Measurements from ENCODE around the gene OR10H1. TPM values are rescaled to one million over a fixed set of nuclear protein-coding genes. Genes with fewer than 3 reads are reported as not detected.
"Not testable (repeated sequence)": the region's sequence is repeated elsewhere in the genome, so short reads cannot be mapped to it uniquely, and the experiment has no call there.

Gene OR10H1
- total RNA-seq, 6 experiments from 2014 or later, result not detected

DNA sequence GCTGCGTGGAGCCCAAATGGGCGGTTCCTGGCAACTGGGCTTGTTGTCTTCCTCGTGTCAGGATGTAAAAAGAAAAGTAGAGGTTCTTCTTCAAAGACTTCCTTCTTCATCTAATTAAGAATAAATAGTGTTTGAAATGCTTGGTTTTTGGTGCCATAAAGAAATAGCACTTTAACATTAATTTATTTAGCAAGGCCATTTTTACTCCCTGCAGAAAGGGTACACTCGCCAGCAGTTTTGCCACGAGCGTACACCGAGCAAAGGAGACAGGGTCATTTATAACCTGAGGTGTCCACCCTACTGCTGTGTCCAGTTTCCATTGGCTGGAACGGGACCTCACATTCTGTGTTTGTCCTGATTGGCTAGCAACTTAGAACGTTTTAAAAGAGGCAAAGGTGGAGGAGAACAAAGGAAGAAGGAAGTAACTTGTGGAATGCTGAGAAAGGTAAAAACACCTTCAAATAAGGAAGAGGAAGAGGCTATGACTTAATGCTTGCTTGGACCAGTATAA is 21.8 kb upstream of the OR10H1 start:
- peak in 1 of 3 donors; percentile 83 for DNase-seq
- TF ChIP-seq POLR2A (IDR thresholded peaks at IDR 0.05) (peak; percentile 82), CTCF (IDR thresholded peaks at IDR 0.05) (no peak)
- peaks cover 0 to 5% (median 0%) of the 10 kb centered on the region in 4 donors for H3K4me1 ChIP-seq
- H3K36me3 ChIP-seq, result no peaks in the 10 kb centered on the region
- H3K27me3 ChIP-seq, result no peaks in the 10 kb centered on the region
- peak; percentile 29 to 65 (median 46) for ATAC-seq
- WGBS (ENCODE audit: insufficient coverage, low coverage, low lambda C conversion rate, missing lambda C conversion rate), result 0% methylated on average over 9 of the region's 9 CpGs
- H3K9me3 ChIP-seq, result no peaks in the 10 kb centered on the region
- intact Hi-C loops (cut with DNase I), result no loop called here
- H3K27ac ChIP-seq, result peak overlapping the region; percentile 98 to 100 (median 100)
- H3K4me3 ChIP-seq, result peak overlapping the region; percentile 75 to 90 (median 88)

DNA sequence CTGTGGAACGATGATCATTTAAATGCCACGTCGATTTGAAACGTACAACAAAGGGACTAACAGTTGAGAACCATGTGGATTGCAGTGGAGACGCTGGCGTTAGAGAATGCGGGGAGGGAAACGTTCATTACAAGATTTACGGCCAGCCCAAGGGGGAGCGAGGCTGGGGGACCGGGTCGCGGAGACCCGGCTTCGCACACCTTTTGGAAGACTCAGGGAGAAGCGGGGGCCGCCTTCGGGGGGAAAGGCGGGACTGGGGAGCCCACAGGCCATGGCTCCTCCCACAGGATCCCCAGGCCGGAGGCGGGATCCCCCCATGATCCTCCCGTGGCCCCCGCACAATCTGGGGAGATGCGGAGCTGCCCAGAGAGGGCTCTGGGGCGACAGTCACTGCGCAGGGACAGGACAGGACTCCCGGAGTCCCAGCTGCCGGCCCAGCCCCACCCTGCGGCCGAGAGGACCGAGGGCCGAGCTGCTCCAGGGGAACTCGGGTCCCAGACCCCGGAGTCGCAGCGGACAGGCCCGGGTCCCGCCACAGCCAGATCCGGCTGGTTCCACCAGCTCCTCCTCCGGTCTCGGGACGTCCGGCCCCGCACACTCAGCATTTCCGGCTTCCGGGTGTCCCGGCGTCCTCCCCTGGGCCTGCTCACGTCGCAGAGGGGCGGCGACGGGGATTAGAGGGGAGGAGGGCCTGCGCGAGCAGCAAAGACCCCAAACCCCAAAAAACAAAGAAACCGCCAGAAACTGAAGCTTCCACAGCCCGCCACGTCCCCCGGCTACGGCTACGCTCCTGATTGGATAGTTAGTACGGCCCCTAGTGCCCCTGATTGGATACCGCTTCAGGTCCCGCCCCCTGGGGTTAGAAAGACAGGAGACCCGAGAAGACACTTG is 21.1 kb upstream of the OR10H1 start:
- peak overlapping the region; percentile 98 to 100 (median 100) for H3K27ac ChIP-seq
- H3K27me3 ChIP-seq, result no peaks in the 10 kb centered on the region
- TF ChIP-seq CTCF (IDR thresholded peaks at IDR 0.05) (no peak), POLR2A (IDR thresholded peaks at IDR 0.05) (peak; percentile 85)
- WGBS (ENCODE audit: insufficient coverage, low coverage, low lambda C conversion rate, missing lambda C conversion rate), result under 1% methylated on average over 33 of the region's 65 CpGs
- H3K9me3 ChIP-seq, result no peaks in the 10 kb centered on the region
- H3K36me3 ChIP-seq, result no peaks in the 10 kb centered on the region
- H3K4me1 ChIP-seq, result peaks cover 0 to 5% (median 0%) of the 10 kb centered on the region in 4 donors
- DNase-seq (peak; percentile 96 to 99 (median 97)), ATAC-seq (peak; percentile 98 to 99 (median 98))
- peak overlapping the region; percentile 75 to 90 (median 88) for H3K4me3 ChIP-seq
- intact Hi-C loops (cut with DNase I), result no loop called here

DNA sequence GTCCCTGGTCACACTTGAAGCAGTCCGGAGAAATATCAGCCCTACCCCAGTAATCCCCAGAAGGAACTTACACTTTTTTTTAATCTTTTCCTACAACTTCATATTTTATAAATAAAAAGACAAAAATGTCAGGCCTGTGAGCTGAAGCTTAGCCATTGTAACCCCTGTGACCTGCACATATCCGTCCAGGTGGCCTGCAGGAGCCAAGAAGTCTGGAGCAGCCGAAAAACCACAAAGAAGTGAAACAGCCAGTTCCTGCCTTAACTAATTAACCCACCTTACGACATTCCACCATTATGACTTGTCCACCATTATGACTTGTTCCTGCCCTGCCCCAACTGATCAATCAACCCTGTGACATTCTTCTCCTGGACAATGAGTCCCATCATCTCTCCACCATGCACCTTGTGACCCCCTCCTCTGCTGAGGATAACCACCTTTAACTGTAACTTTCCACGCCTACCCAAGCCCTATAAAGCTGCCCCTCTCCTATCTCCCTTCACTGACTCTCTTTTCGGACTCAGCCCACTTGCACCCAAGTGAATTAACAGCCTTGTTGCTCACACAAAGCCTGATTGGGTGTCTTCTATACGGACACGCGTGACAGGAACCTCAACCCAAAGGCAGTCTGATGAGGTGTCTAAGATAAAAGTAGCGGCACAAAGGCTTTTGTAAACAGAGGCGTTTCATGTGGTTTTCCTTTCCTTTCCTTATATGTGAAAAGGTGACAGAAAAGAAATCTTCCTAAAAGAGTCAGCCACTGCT is 20.3 kb upstream of the OR10H1 start:
- H3K36me3 ChIP-seq; H3K9me3 ChIP-seq; H3K4me1 ChIP-seq; ATAC-seq; H3K27me3 ChIP-seq; DNase-seq; intact Hi-C loops (cut with DNase I): not testable (repeated sequence)
- 38% methylated on average over 11 of the region's 11 CpGs for WGBS (ENCODE audit: insufficient coverage, low coverage, low lambda C conversion rate, missing lambda C conversion rate)
- Histone ChIP-seq H3K27ac (peak overlapping the region; percentile 98 to 100 (median 100)), H3K4me3 (peak overlapping the region; percentile 75 to 90 (median 88))

DNA sequence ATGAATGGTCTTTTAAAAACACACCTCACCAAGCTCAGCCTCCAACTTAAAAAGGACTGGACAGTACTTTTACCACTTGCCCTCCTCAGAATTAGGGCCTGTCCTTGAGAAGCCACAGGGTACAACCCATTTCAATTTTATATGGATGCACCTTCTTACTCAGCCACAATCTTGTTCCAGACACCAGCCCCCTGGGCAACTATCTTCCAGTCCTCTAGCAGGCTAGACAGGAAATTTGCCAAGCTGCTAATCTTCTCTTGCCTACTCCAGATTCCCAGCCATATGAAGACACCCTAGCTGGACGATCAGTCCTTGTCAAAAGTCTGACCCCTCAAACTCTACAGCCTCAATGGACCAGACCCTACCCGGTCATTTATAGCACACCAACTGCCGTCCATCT is 18.8 kb upstream of the OR10H1 start:
- intact Hi-C loops (cut with DNase I); DNase-seq; H3K27ac ChIP-seq; H3K27me3 ChIP-seq; H3K36me3 ChIP-seq; H3K4me3 ChIP-seq; H3K4me1 ChIP-seq; ATAC-seq; H3K9me3 ChIP-seq: not testable (repeated sequence)
- WGBS (ENCODE audit: insufficient coverage, low coverage, low lambda C conversion rate, missing lambda C conversion rate), result 93% methylated on average over 3 of the region's 3 CpGs

GRCh38 chr19:15831626-15832025 is 16.2 kb upstream of the OR10H1 start:
- WGBS (ENCODE audit: insufficient coverage, low coverage, low lambda C conversion rate, missing lambda C conversion rate), result 88% methylated on average over 5 of the region's 5 CpGs
- no peak for DNase-seq

More at GRCh38 chr19:15831626-15832025, 16.2 kb upstream of the OR10H1 start:
- TF ChIP-seq POLR2A (IDR thresholded peaks at IDR 0.05) (no peak), CTCF (IDR thresholded peaks at IDR 0.05) (no peak)
- ATAC-seq, result no peak
- H3K9me3 ChIP-seq, result no peaks in the 10 kb centered on the region
- no peaks in the 10 kb centered on the region for H3K4me1 ChIP-seq
- no peaks in the 10 kb centered on the region for H3K36me3 ChIP-seq
- no peaks in the 10 kb centered on the region for H3K27me3 ChIP-seq
- no peak overlapping the region for H3K4me3 ChIP-seq
- intact Hi-C loops (cut with DNase I), result no loop called here
- H3K27ac ChIP-seq, result no peak overlapping the region

All from right lobe of liver (tissue), 6 donors.